HepG2 (cell line): ENCODE results near the gene RMI1. TPM values are rescaled to one million over a fixed set of nuclear protein-coding genes. Genes with fewer than 3 reads are reported as not detected.
A peak's percentile ranks its signal among the peaks of the same experiment; 100 is the strongest.

ENCODE experiments used
- ELF3 ChIP-seq: IDR thresholded peaks from 2 replicates; pipeline ENCODE4 v1.6.1; 2016; ENCODE audit warnings: missing genetic modification reagents, missing compliant biosample characterization
- HDAC2 ChIP-seq: sonication (generic); formaldehyde crosslinking; IDR thresholded peaks from 2 replicates; pipeline ENCODE4 v1.4.0; 2020; ENCODE audit warnings: missing genetic modification reagents
- KLF16 ChIP-seq, 2 experiments: sonication (generic) in 1 of 2; formaldehyde crosslinking in 1 of 2; IDR thresholded peaks; 2 replicates each; pipeline versions ENCODE4 v1.6.1 to v1.8.0; 2016 to 2023; ENCODE audit warnings: missing genetic modification reagents in 2 of 2, missing compliant biosample characterization in 1 of 2
- POGK ChIP-seq: sonication (generic); formaldehyde crosslinking; conservative IDR thresholded peaks from 2 replicates; pipeline ENCODE4 v1.8.0; 2022; ENCODE audit warnings: mild to moderate bottlenecking, moderate library complexity, missing genetic modification reagents
- RBFOX2 ChIP-seq: fragments of 200-400 bp; formaldehyde crosslinking; IDR thresholded peaks from 2 replicates; pipeline ENCODE4 v1.6.1; 2017; ENCODE audit warnings: low read depth, mild to moderate bottlenecking, low read length
- ZBTB1 ChIP-seq: sonication (generic); formaldehyde crosslinking; IDR thresholded peaks from 2 replicates; pipeline ENCODE4 v1.4.0; 2020; ENCODE audit warnings: missing genetic modification reagents, borderline replicate concordance
- ZNF296 ChIP-seq: sonication (generic); formaldehyde crosslinking; conservative IDR thresholded peaks from 2 replicates; pipeline ENCODE4 v1.5.0; 2020; ENCODE audit warnings: mild to moderate bottlenecking, missing genetic modification reagents
- ZNF546 ChIP-seq: sonication (generic); formaldehyde crosslinking; conservative IDR thresholded peaks from 2 replicates; pipeline ENCODE4 v1.8.1; 2023; ENCODE audit warnings: mild to moderate bottlenecking, missing genetic modification reagents
- ZNF768 ChIP-seq: sonication (generic); formaldehyde crosslinking; IDR thresholded peaks from 2 replicates; pipeline ENCODE4 v1.4.0; 2020; ENCODE audit warnings: missing genetic modification reagents
- polyA plus RNA-seq, 8 experiments: library from polyadenylated mRNA; depleted of rRNA in 3 of 8; stranded (reverse) in 7 of 8; unstranded in 1 of 8; fragments of >200 nt; fragmentation: Illumina TruSeq in 4 of 8; extraction: Trizol in 4 of 8; gene quantifications; 2 replicates each; pipeline versions ENCODE4 v1.2.1 to v1.2.3, GENCODE V29; 2011 to 2016; ENCODE audit warnings: low read depth in 4 of 8, missing spikeins in 1 of 8, mixed read lengths in 1 of 8; ENCODE audit not compliant: insufficient read depth in 1 of 8
- total RNA-seq, 5 experiments: library from RNA; depleted of rRNA; stranded (reverse); fragments of >200 nt; fragmentation: Illumina TruSeq; extraction: Trizol; gene quantifications; 2 replicates each; pipeline ENCODE4 v1.2.3, GENCODE V29; 2016; ENCODE audit warnings: low read depth in 1 of 5
- TF ChIP-seq, protein P1 (sequence below): sonication (generic); formaldehyde crosslinking; IDR thresholded peaks from one replicate; pipeline ENCODE4 v1.5.1; 2020; ENCODE audit warnings: mild to moderate bottlenecking, missing genetic modification reagents; ENCODE audit errors: not compliant biosample characterization
- TF ChIP-seq, protein P2 (sequence below): sonication (generic); formaldehyde crosslinking; conservative IDR thresholded peaks from 2 replicates; pipeline ENCODE4 v1.4.0; 2020; ENCODE audit warnings: mild to moderate bottlenecking, missing genetic modification reagents, moderate library complexity

The RMI1 gene
- total and polyA plus RNA-seq, 2 of the 13 experiments (the other 11 are each of a cell fraction or from before 2014, with no cell fraction given) = 0.54 to 3.7 TPM

GRCh38 chr9:83975300-83975699 is 5.3 kb upstream of the RMI1 start (continued):
- TF ChIP-seq, protein P1, sequence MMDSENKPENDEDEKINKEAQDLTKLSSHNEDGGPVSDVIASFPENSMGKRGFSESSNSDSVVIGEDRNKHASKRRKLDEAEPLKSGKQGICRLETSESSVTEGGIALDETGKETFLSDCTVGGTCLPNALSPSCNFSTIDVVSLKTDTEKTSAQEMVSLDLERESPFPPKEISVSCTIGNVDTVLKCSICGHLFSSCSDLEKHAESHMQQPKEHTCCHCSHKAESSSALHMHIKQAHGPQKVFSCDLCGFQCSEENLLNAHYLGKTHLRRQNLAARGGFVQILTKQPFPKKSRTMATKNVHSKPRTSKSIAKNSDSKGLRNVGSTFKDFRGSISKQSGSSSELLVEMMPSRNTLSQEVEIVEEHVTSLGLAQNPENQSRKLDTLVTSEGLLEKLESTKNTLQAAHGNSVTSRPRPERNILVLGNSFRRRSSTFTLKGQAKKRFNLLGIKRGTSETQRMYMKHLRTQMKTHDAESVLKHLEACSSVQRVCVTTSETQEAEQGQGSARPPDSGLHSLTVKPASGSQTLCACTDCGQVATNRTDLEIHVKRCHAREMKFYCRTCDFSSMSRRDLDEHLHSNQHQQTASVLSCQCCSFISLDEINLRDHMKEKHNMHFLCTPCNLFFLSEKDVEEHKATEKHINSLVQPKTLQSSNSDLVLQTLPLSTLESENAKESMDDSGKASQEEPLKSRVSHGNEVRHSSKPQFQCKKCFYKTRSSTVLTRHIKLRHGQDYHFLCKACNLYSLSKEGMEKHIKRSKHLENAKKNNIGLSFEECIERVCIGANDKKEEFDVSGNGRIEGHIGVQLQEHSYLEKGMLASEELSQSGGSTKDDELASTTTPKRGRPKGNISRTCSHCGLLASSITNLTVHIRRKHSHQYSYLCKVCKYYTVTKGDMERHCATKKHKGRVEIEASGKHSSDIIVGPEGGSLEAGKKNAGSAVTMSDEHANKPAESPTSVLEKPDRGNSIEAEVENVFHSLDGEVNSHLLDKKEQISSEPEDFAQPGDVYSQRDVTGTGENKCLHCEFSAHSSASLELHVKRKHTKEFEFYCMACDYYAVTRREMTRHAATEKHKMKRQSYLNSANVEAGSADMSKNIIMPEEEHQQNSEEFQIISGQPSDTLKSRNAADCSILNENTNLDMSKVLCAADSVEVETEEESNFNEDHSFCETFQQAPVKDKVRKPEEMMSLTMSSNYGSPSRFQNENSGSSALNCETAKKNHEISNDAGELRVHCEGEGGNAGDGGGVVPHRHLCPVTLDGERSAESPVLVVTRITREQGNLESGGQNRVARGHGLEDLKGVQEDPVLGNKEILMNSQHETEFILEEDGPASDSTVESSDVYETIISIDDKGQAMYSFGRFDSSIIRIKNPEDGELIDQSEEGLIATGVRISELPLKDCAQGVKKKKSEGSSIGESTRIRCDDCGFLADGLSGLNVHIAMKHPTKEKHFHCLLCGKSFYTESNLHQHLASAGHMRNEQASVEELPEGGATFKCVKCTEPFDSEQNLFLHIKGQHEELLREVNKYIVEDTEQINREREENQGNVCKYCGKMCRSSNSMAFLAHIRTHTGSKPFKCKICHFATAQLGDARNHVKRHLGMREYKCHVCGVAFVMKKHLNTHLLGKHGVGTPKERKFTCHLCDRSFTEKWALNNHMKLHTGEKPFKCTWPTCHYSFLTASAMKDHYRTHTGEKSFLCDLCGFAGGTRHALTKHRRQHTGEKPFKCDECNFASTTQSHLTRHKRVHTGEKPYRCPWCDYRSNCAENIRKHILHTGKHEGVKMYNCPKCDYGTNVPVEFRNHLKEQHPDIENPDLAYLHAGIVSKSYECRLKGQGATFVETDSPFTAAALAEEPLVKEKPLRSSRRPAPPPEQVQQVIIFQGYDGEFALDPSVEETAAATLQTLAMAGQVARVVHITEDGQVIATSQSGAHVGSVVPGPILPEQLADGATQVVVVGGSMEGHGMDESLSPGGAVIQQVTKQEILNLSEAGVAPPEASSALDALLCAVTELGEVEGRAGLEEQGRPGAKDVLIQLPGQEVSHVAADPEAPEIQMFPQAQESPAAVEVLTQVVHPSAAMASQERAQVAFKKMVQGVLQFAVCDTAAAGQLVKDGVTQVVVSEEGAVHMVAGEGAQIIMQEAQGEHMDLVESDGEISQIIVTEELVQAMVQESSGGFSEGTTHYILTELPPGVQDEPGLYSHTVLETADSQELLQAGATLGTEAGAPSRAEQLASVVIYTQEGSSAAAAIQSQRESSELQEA (CRISPR knock-in tag) = no peak
- TF ChIP-seq ZBTB1 (CRISPR knock-in tag) = no peak
- no peak for TF ChIP-seq ELF3 (CRISPR knock-in tag)
- no peak for TF ChIP-seq POGK
- TF ChIP-seq, protein P2, sequence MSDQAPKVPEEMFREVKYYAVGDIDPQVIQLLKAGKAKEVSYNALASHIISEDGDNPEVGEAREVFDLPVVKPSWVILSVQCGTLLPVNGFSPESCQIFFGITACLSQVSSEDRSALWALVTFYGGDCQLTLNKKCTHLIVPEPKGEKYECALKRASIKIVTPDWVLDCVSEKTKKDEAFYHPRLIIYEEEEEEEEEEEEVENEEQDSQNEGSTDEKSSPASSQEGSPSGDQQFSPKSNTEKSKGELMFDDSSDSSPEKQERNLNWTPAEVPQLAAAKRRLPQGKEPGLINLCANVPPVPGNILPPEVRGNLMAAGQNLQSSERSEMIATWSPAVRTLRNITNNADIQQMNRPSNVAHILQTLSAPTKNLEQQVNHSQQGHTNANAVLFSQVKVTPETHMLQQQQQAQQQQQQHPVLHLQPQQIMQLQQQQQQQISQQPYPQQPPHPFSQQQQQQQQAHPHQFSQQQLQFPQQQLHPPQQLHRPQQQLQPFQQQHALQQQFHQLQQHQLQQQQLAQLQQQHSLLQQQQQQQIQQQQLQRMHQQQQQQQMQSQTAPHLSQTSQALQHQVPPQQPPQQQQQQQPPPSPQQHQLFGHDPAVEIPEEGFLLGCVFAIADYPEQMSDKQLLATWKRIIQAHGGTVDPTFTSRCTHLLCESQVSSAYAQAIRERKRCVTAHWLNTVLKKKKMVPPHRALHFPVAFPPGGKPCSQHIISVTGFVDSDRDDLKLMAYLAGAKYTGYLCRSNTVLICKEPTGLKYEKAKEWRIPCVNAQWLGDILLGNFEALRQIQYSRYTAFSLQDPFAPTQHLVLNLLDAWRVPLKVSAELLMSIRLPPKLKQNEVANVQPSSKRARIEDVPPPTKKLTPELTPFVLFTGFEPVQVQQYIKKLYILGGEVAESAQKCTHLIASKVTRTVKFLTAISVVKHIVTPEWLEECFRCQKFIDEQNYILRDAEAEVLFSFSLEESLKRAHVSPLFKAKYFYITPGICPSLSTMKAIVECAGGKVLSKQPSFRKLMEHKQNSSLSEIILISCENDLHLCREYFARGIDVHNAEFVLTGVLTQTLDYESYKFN (CRISPR knock-in tag) = no peak
- TF ChIP-seq RBFOX2 = peak; percentile 12; the same call in 1 of the 2 replicates
- no peak for TF ChIP-seq ZNF768 (CRISPR knock-in tag)
- TF ChIP-seq ZNF296 (CRISPR knock-in tag) = no peak
- TF ChIP-seq KLF16 (CRISPR knock-in tag; IDR thresholded peaks at IDR 0.05) = no peak
- no peak for TF ChIP-seq ZNF546 (CRISPR knock-in tag)
- TF ChIP-seq HDAC2 = no peak
